MCF 10A (cell line): ENCODE results near the gene CDH26. TPM values are rescaled to one million over a fixed set of nuclear protein-coding genes. Genes with fewer than 3 reads are reported as not detected.
A peak's percentile ranks its signal among the peaks of the same experiment; 100 is the strongest.

Source experiments
- BruUV-seq: library from RNA; stranded (reverse); fragments of 400-500 nt; replicated peaks from 2 replicates; lab custom pipeline; 2021; lab: Mats Ljungman, UMichigan
- CTCF ChIA-PET: fragments of 300-600 bp; sonication (Branson Sonifier 250); formaldehyde crosslinking; extraction: SDS; loops from one replicate; lab custom pipeline; 2021; ENCODE audit warnings: antibody characterized with exemption, inconsistent platforms; lab: Yijun Ruan, JAX
- POLR2A ChIA-PET: fragments of 300-600, 350-650 bp; sonication (Branson Sonifier 250); formaldehyde crosslinking; extraction: SDS; loops from one replicate; lab custom pipeline; 2020; ENCODE audit warnings: antibody characterized with exemption, inconsistent platforms; lab: Yijun Ruan, JAX
- DNase-seq: peaks from one replicate; pipeline ENCODE4 v3.0.0-alpha.2; 2018; ENCODE audit not compliant: unreplicated experiment
- H3K27ac Mint-ChIP-seq: one replicate; pipeline ENCODE4 v1.8.0; 2022; ENCODE audit warnings: mild to moderate bottlenecking, low read depth, mixed read lengths; ENCODE audit not compliant: unreplicated experiment
- H3K27me3 Mint-ChIP-seq: one replicate; pipeline ENCODE4 v1.8.0; 2022; ENCODE audit warnings: mixed read lengths; ENCODE audit not compliant: insufficient read depth, unreplicated experiment
- H3K36me3 Mint-ChIP-seq: one replicate; pipeline ENCODE4 v1.8.0; 2022; ENCODE audit warnings: mild to moderate bottlenecking, moderate library complexity, mixed read lengths; ENCODE audit not compliant: insufficient read depth, unreplicated experiment
- H3K4me1 Mint-ChIP-seq: one replicate; pipeline ENCODE4 v1.8.0; 2022; ENCODE audit warnings: mixed read lengths; ENCODE audit not compliant: insufficient read depth, unreplicated experiment
- H3K4me3 Mint-ChIP-seq: one replicate; pipeline ENCODE4 v1.8.0; 2022; ENCODE audit warnings: mild to moderate bottlenecking, moderate library complexity, mixed read lengths; ENCODE audit not compliant: unreplicated experiment
- H3K9me3 Mint-ChIP-seq: one replicate; pipeline ENCODE4 v1.8.0; 2022; ENCODE audit warnings: mixed read lengths; ENCODE audit not compliant: unreplicated experiment
- CTCF ChIP-seq: fragments of 200-600 bp; IDR thresholded peaks from one replicate; pipeline ENCODE4 v1.8.0; 2022; ENCODE audit warnings: antibody characterized with exemption, mild to moderate bottlenecking; ENCODE audit not compliant: unreplicated experiment
- intact Hi-C: fragments of 100-400 bp; cut with micrococcal nuclease; formaldehyde crosslinking; loops from 2 replicates; pipeline ENCODE4 v1.14.1; 2022
- total RNA-seq: library from RNA; stranded (reverse); gene quantifications from 2 replicates; pipeline ENCODE4 v1.2.3, GENCODE V29; 2022

The CDH26 gene
- total RNA-seq, 1 experiment from 2014 or later, result 0.12 TPM

GRCh38 chr20:59937150-59937549 is 21.1 kb upstream of the CDH26 start:
- no peaks in the 10 kb centered on the region for H3K27me3 Mint-ChIP-seq
- CTCF ChIA-PET, result interaction anchor here (0.6 to 4.1 kb wide), 10 partner anchors 9 to 206 kb away, joined by 3 to 27 read pairs (median 4); no protein-coding TSS in a partner anchor
- H3K27ac Mint-ChIP-seq, result no peak overlapping the region
- no peak for DNase-seq
- no TSS peak for BruUV-seq
- H3K4me3 Mint-ChIP-seq, result no peak overlapping the region
- no peaks in the 10 kb centered on the region for H3K9me3 Mint-ChIP-seq
- peaks cover 6% of the 10 kb centered on the region for H3K36me3 Mint-ChIP-seq
- H3K4me1 Mint-ChIP-seq, result peaks cover 27% of the 10 kb centered on the region
- TF ChIP-seq CTCF, result no peak
- POLR2A ChIA-PET, result interaction anchor here (0.7 to 1.9 kb wide), 4 partner anchors 9 to 136 kb away, joined by 3 to 6 read pairs (median 5); no protein-coding TSS in a partner anchor
- intact Hi-C loops, result loop anchor here (5.0 kb wide), 1 partner anchor 155 kb away; no protein-coding TSS in a partner anchor

GRCh38 chr20:59938221-59938620 is 20.0 kb upstream of the CDH26 start:
- TF ChIP-seq CTCF, result no peak
- TSS peak; percentile 32 for BruUV-seq
- CTCF ChIA-PET, result interaction anchor here (0.7 to 4.7 kb wide), 7 partner anchors 11 to 156 kb away, joined by 3 to 39 read pairs (median 4); no protein-coding TSS in a partner anchor
- DNase-seq, result peak; percentile 23
- POLR2A ChIA-PET, result interaction anchor here (0.6 to 3.7 kb wide), 6 partner anchors 50 to 112 kb away, joined by 3 to 36 read pairs (median 4); no protein-coding TSS in a partner anchor
- H3K4me3 Mint-ChIP-seq, result peak overlapping the region; percentile 95
- no peak overlapping the region for H3K27ac Mint-ChIP-seq
- intact Hi-C loops, result loop anchor here (5.0 kb wide), 1 partner anchor 156 kb away; no protein-coding TSS in a partner anchor
- peaks cover 27% of the 10 kb centered on the region for H3K4me1 Mint-ChIP-seq
- peaks cover 13% of the 10 kb centered on the region for H3K36me3 Mint-ChIP-seq
- no peaks in the 10 kb centered on the region for H3K27me3 Mint-ChIP-seq
- no peaks in the 10 kb centered on the region for H3K9me3 Mint-ChIP-seq

- peak; percentile 59 for DNase-seq
- ChIA-PET CTCF (interaction anchor here (0.7 to 4.7 kb wide), 8 partner anchors 10 to 156 kb away, joined by 3 to 39 read pairs (median 4); no protein-coding TSS in a partner anchor), POLR2A (interaction anchor here (0.6 to 3.7 kb wide), 7 partner anchors 50 to 166 kb away, joined by 3 to 36 read pairs (median 4); no protein-coding TSS in a partner anchor)
- Mint-ChIP-seq H3K4me3 (peak overlapping the region; percentile 95), H3K27me3 (no peaks in the 10 kb centered on the region), H3K9me3 (no peaks in the 10 kb centered on the region), H3K4me1 (peaks cover 27% of the 10 kb centered on the region), H3K36me3 (peaks cover 15% of the 10 kb centered on the region), H3K27ac (no peak overlapping the region)
- no peak for TF ChIP-seq CTCF
- intact Hi-C loops, result loop anchor here (5.0 kb wide), 1 partner anchor 156 kb away; no protein-coding TSS in a partner anchor
- BruUV-seq, result no TSS peak
Measured at GRCh38 chr20:59938696-59939051, 19.5 kb upstream of the CDH26 start.

GRCh38 chr20:59939052-59939878 is 19.0 kb upstream of the CDH26 start:
- BruUV-seq, result no TSS peak
- Mint-ChIP-seq H3K9me3 (no peaks in the 10 kb centered on the region), H3K4me1 (peaks cover 27% of the 10 kb centered on the region), H3K36me3 (peaks cover 20% of the 10 kb centered on the region), H3K27ac (no peak overlapping the region), H3K27me3 (no peaks in the 10 kb centered on the region), H3K4me3 (peak overlapping the region; percentile 95)
- DNase-seq, result no peak
- ChIA-PET POLR2A (interaction anchor here (0.6 to 3.7 kb wide), 28 partner anchors 8 to 199 kb away, joined by 3 to 51 read pairs (median 6); no protein-coding TSS in a partner anchor), CTCF (interaction anchor here (0.7 to 4.7 kb wide), 15 partner anchors 8 to 264 kb away, joined by 3 to 39 read pairs (median 4); no protein-coding TSS in a partner anchor)
- intact Hi-C loops, result loop anchor here (5.0 kb wide), 1 partner anchor 157 kb away; no protein-coding TSS in a partner anchor
- no peak for TF ChIP-seq CTCF
